ENCODE measurements around the gene CTNND1. TPM values are rescaled to one million over a fixed set of nuclear protein-coding genes. Genes with fewer than 3 reads are reported as not detected.

CTNND1 gene
- total and polyA plus RNA-seq, 2 experiments from 2014 or later, result 39.1 to 136 TPM

- Mint-ChIP-seq H3K36me3 (ENCODE audit: low read depth) (peaks cover 6% of the 10 kb centered on the region; the same call in 2 of the 3 replicates), H3K27ac (no peak overlapping the region), H3K27me3 (ENCODE audit: insufficient read depth, low read depth, poor library complexity) (peaks cover 13% of the 10 kb centered on the region), H3K4me3 (no peak overlapping the region; the same call in 2 of the 3 replicates), H3K4me1 (peaks cover 54% of the 10 kb centered on the region), H3K9me3 (no peaks in the 10 kb centered on the region)
- DNase-seq (ENCODE audit: low spot score) (no peak), ATAC-seq (no peak)
- Histone ChIP-seq H3K79me2 (replicated peaks; ENCODE audit: insufficient read depth) (peaks cover 100% of the 10 kb centered on the region), H3K27me3 (ENCODE audit: insufficient read depth) (no peaks in the 10 kb centered on the region), H3K36me3 (ENCODE audit: insufficient read depth) (no peaks in the 10 kb centered on the region), H3K9me2 (ENCODE audit: insufficient read depth) (no peaks in the 10 kb centered on the region), H3K27ac (ENCODE audit: low read depth) (no peak overlapping the region), H3K4me1 (ENCODE audit: insufficient read depth) (peaks cover 31% of the 10 kb centered on the region), H3K4me2 (no peak overlapping the region), H3K4me3 (no peak overlapping the region), H3F3A (replicated peaks; ENCODE audit: low read depth) (no peaks in the 10 kb centered on the region; the same call in 1 of the 2 replicates), H4K20me1 (replicated peaks; ENCODE audit: insufficient read depth) (peaks cover 24% of the 10 kb centered on the region), H2AFZ (no peak overlapping the region)
- TF ChIP-seq CREB1 (CRISPR knock-in tag; IDR thresholded peaks at IDR 0.05; ENCODE audit: low read depth), result no peak
- no peak for TF ChIP-seq POLR2AphosphoS5 (IDR thresholded peaks at IDR 0.05; ENCODE audit: low read depth)
- TF ChIP-seq, protein P1, sequence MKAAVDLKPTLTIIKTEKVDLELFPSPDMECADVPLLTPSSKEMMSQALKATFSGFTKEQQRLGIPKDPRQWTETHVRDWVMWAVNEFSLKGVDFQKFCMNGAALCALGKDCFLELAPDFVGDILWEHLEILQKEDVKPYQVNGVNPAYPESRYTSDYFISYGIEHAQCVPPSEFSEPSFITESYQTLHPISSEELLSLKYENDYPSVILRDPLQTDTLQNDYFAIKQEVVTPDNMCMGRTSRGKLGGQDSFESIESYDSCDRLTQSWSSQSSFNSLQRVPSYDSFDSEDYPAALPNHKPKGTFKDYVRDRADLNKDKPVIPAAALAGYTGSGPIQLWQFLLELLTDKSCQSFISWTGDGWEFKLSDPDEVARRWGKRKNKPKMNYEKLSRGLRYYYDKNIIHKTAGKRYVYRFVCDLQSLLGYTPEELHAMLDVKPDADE (IDR thresholded peaks at IDR 0.05), result no peak
- TF ChIP-seq, protein P2, sequence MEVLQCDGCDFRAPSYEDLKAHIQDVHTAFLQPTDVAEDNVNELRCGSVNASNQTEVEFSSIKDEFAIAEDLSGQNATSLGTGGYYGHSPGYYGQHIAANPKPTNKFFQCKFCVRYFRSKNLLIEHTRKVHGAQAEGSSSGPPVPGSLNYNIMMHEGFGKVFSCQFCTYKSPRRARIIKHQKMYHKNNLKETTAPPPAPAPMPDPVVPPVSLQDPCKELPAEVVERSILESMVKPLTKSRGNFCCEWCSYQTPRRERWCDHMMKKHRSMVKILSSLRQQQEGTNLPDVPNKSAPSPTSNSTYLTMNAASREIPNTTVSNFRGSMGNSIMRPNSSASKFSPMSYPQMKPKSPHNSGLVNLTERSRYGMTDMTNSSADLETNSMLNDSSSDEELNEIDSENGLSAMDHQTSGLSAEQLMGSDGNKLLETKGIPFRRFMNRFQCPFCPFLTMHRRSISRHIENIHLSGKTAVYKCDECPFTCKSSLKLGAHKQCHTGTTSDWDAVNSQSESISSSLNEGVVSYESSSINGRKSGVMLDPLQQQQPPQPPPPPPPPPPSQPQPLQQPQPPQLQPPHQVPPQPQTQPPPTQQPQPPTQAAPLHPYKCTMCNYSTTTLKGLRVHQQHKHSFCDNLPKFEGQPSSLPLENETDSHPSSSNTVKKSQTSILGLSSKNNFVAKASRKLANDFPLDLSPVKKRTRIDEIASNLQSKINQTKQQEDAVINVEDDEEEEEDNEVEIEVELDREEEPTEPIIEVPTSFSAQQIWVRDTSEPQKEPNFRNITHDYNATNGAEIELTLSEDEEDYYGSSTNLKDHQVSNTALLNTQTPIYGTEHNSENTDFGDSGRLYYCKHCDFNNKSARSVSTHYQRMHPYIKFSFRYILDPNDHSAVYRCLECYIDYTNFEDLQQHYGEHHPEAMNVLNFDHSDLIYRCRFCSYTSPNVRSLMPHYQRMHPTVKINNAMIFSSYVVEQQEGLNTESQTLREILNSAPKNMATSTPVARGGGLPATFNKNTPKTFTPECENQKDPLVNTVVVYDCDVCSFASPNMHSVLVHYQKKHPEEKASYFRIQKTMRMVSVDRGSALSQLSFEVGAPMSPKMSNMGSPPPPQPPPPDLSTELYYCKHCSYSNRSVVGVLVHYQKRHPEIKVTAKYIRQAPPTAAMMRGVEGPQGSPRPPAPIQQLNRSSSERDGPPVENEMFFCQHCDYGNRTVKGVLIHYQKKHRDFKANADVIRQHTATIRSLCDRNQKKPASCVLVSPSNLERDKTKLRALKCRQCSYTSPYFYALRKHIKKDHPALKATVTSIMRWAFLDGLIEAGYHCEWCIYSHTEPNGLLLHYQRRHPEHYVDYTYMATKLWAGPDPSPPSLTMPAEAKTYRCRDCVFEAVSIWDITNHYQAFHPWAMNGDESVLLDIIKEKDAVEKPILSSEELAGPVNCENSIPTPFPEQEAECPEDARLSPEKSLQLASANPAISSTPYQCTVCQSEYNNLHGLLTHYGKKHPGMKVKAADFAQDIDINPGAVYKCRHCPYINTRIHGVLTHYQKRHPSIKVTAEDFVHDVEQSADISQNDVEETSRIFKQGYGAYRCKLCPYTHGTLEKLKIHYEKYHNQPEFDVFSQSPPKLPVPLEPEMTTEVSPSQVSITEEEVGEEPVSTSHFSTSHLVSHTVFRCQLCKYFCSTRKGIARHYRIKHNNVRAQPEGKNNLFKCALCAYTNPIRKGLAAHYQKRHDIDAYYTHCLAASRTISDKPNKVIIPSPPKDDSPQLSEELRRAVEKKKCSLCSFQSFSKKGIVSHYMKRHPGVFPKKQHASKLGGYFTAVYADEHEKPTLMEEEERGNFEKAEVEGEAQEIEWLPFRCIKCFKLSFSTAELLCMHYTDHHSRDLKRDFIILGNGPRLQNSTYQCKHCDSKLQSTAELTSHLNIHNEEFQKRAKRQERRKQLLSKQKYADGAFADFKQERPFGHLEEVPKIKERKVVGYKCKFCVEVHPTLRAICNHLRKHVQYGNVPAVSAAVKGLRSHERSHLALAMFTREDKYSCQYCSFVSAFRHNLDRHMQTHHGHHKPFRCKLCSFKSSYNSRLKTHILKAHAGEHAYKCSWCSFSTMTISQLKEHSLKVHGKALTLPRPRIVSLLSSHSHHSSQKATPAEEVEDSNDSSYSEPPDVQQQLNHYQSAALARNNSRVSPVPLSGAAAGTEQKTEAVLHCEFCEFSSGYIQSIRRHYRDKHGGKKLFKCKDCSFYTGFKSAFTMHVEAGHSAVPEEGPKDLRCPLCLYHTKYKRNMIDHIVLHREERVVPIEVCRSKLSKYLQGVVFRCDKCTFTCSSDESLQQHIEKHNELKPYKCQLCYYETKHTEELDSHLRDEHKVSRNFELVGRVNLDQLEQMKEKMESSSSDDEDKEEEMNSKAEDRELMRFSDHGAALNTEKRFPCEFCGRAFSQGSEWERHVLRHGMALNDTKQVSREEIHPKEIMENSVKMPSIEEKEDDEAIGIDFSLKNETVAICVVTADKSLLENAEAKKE (CRISPR knock-in tag; IDR thresholded peaks at IDR 0.05), result no peak
- TF ChIP-seq JUNB (IDR thresholded peaks at IDR 0.05; ENCODE audit: unreplicated experiment), result no peak
- no peak for TF ChIP-seq EZH2 (IDR thresholded peaks at IDR 0.05; ENCODE audit: low read depth, unreplicated experiment)
- TF ChIP-seq EZH2phosphoT487 (IDR thresholded peaks at IDR 0.05; ENCODE audit: unreplicated experiment), result no peak
- no peak for TF ChIP-seq CTCF (conservative IDR thresholded peaks at IDR 0.05; ENCODE audit: low read depth in 2 of 2)
Observed at GRCh38 chr11:57773026-57773598, 11.5 kb downstream of the CTNND1 start.

All from GM23338 (cell line).